ENCODE measurements around the gene ZNF296. TPM values are rescaled to one million over a fixed set of nuclear protein-coding genes. Genes with fewer than 3 reads are reported as not detected.
A peak's percentile ranks its signal among the peaks of the same experiment; 100 is the strongest.

Gene ZNF296
- total RNA-seq, 1 donor from 2014 or later = 1.7 TPM

GRCh38 chr19:45059258-45059965 lies 16.9 kb downstream of the ZNF296 start:
- peaks cover 100% of the 10 kb centered on the region for H3K36me3 ChIP-seq
- ATAC-seq = peak; percentile 85

GRCh38 chr19:45058622-45059159 lies 17.6 kb downstream of the ZNF296 start:
- TF ChIP-seq, protein P1, sequence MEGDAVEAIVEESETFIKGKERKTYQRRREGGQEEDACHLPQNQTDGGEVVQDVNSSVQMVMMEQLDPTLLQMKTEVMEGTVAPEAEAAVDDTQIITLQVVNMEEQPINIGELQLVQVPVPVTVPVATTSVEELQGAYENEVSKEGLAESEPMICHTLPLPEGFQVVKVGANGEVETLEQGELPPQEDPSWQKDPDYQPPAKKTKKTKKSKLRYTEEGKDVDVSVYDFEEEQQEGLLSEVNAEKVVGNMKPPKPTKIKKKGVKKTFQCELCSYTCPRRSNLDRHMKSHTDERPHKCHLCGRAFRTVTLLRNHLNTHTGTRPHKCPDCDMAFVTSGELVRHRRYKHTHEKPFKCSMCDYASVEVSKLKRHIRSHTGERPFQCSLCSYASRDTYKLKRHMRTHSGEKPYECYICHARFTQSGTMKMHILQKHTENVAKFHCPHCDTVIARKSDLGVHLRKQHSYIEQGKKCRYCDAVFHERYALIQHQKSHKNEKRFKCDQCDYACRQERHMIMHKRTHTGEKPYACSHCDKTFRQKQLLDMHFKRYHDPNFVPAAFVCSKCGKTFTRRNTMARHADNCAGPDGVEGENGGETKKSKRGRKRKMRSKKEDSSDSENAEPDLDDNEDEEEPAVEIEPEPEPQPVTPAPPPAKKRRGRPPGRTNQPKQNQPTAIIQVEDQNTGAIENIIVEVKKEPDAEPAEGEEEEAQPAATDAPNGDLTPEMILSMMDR (IDR thresholded peaks at IDR 0.05) = no peak
- Histone ChIP-seq H3K9me3 (no peaks in the 10 kb centered on the region), H3K36me3 (peaks cover 100% of the 10 kb centered on the region), H3K27me3 (no peaks in the 10 kb centered on the region), H3K4me3 (no peak overlapping the region), H3K27ac (no peak overlapping the region), H3K4me1 (no peaks in the 10 kb centered on the region)
- intact Hi-C loops (cut with DNase I) = no loop called here
- DNase-seq (no peak), ATAC-seq (no peak)

More at GRCh38 chr19:45059258-45059965, 16.9 kb downstream of the ZNF296 start:
- Histone ChIP-seq H3K9me3 (no peaks in the 10 kb centered on the region), H3K4me3 (no peak overlapping the region), H3K4me1 (no peaks in the 10 kb centered on the region), H3K27me3 (no peaks in the 10 kb centered on the region), H3K27ac (no peak overlapping the region)
- TF ChIP-seq, protein P1 (IDR thresholded peaks at IDR 0.05) = peak; percentile 82
- intact Hi-C loops (cut with DNase I) = no loop called here
- DNase-seq = peak; percentile 77

GRCh38 chr19:45057444-45057843 lies 18.8 kb downstream of the ZNF296 start:
- TF ChIP-seq, protein P1 (IDR thresholded peaks at IDR 0.05) = no peak
- no peak for ATAC-seq
- H3K9me3 ChIP-seq = no peaks in the 10 kb centered on the region
- H3K27me3 ChIP-seq = no peaks in the 10 kb centered on the region
- intact Hi-C loops (cut with DNase I) = no loop called here
- H3K4me1 ChIP-seq = no peaks in the 10 kb centered on the region
- no peak overlapping the region for H3K4me3 ChIP-seq
- no peak for DNase-seq
- H3K27ac ChIP-seq = no peak overlapping the region
- peaks cover 100% of the 10 kb centered on the region for H3K36me3 ChIP-seq

- peaks cover 99% of the 10 kb centered on the region for H3K36me3 ChIP-seq
- no peaks in the 10 kb centered on the region for H3K4me1 ChIP-seq
- TF ChIP-seq, protein P1 (IDR thresholded peaks at IDR 0.05) = no peak
- ATAC-seq (no peak), DNase-seq (no peak)
- no peak overlapping the region for H3K4me3 ChIP-seq
- no peaks in the 10 kb centered on the region for H3K27me3 ChIP-seq
- intact Hi-C loops (cut with DNase I) = no loop called here
- no peak overlapping the region for H3K27ac ChIP-seq
- H3K9me3 ChIP-seq = no peaks in the 10 kb centered on the region
Observed at GRCh38 chr19:45056831-45057230, 19.4 kb downstream of the ZNF296 start.

GRCh38 chr19:45051929-45052579 lies 24.2 kb downstream of the ZNF296 start:
- intact Hi-C loops (cut with DNase I) = no loop called here
- Histone ChIP-seq H3K4me3 (no peak overlapping the region), H3K27ac (no peak overlapping the region), H3K27me3 (no peaks in the 10 kb centered on the region), H3K4me1 (peaks cover 7% of the 10 kb centered on the region), H3K36me3 (peaks cover 54% of the 10 kb centered on the region), H3K9me3 (no peaks in the 10 kb centered on the region)
- TF ChIP-seq, protein P1 (IDR thresholded peaks at IDR 0.05) = no peak
- ATAC-seq = no peak
- DNase-seq = no peak
